Hematopoietic multipotent progenitor cell treated with erythropoietin and hydrocortisone succinate and interleukin-3 and kit ligand, for 6 days (in vitro differentiated cells): ENCODE results near the gene DNAJB1.
"Not testable (repeated sequence)": the region's sequence is repeated elsewhere in the genome, so short reads cannot be mapped to it uniquely, and the experiment has no call there.

Source experiments
- DNase-seq: peaks from one replicate; pipeline ENCODE4 v3.0.0-alpha.2; 2015

DNAJB1 gene

DNA sequence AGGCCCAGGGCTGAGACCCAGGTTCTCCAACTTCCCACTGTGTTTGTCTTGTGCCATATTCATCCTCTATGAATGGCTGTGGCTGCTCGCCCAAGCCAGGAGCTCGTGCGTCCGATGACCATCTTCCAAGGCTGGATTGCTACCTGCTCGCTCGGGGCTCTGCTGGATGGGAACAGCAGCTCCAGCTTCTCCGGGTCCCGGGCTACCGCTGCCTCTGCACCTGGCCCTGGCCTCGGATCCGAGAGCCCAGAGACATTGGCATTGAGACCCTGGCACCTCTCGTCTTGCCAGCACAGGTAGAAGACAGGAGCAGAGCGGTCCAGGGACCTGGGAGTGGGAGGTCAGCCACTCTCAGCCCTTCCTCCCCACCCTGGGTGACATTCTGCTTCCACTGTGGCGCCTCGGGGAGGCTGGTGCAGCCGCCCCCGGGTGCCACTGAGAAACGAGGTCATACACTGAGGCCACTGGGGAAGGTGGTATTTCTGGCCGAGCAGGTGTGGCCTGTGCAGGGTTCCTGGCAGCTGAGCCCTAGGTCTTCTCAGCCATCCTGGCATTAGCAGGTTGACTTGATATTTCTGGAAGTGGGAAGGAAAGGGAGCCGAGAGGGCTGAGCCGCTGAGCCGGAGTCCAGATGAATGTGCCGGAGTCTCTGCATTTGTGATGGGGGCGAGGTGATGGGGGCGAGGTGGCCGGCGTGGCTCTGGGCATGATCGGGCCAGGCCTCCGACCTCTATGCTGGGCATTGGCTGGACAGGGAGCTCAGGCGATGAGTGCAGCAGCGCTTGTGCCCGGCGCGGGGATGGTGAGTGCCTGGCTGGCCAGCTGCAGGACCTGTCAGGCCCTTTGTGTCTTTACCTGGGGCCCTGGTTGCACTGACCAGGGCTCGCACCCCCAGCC, 35.1 kb upstream of the DNAJB1 start:
- DNase-seq, result no peak

DNA sequence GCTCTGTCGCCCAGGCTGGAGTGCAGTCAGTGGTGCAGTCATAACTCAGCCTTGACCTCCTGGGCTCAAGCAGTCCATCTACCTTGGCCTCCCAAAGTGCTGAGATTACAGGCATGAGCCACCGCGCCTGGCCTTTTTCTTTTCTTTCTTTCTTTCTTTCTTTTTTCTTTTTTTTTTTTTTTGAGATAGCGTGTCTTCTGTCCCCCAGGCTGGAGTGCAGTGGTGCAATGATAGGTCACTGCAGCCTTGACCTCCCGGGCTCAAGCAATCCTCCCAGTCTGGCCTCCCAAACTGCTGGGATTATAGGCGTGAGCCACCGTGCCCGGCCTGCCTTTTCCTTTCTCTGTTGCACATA, 33.8 kb upstream of the DNAJB1 start:
- not testable (repeated sequence) for DNase-seq

DNA sequence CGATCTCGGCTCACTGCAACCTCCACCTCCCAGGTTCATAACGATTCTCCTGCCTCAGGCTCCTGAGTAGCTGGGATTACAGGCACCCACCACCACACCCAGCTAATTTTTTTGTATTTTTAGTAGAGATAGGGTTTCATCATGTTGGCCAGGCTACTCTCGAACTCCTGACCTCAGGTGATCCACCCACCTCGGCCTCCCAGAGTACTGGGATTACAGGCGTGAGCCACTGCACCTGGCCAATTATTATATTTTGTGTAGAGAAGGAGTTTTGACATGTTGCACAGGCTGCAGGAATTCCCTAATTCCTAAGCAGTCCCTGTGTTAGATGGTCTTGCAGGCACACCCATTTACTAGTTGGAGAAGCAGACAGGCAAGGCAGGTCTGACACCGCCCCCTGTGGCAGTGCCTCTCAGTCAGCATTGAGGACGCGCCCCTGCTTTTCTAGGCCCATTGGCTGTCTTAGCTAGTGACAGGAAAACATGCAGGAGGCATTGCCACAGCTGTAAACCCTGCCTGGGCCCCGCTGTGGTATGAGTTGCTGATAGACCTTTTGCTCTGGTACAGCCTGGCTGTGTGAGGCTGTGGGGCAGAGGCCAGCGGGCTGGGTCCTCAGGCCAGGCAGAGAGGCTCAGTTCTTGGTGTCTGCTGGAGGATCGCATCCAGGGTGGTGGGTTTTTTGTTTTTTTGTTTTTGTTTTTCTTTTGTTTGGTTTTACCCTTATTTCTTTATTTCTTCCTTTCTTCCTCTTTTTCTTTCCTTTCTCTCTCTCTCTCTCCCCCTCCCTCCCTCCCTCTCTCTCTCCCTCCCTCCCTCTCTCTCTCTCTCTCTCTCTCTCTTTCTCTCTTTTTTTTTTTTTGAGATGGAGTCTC, 33.2 kb upstream of the DNAJB1 start:
- DNase-seq, result peak; percentile 96

DNA sequence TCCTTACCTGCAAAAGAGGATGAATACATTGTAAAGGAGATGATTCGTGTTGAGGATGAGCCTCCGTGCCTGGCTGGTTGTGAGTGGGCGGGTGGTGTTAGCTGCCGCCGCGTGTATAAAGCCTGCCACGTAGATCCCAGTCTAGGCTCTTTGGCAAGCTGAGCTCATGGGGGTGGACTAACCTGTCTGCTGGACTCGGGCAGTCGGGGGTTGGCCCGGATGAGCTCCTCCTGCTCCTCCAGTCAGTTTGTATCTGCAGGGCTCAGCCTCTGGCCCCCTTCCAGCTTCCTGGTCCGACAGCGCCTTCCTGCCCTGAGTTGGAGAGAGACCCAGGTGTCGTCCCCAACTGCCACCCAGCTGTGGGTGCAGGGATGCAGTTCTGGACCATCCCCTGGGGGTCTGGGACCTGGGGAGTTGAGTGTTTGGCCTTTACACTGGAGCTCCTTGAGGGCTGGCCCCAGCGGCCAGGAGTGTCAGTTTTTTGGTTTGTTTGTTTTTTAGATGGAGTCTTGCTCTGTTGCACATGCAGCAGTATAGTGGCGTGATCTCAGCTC, 32.1 kb upstream of the DNAJB1 start:
- no peak for DNase-seq

DNA sequence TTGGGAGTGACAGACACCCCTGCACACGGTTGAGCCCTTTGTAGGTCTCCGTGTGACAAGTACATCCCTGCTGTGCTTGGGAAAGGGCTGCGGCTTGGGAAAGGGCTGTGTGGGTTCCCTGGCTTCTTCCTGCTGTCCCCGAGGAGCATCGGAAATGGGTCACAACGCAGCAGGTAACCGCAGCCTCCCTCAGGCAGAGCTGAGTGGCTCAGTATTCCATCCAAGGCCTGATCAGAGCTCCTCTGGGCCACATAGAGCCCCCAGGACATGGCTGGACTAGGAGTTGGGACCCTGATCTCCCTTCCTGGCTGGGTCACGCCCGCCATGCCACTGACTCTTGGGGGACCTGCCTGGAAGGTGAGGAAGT, 27.5 kb upstream of the DNAJB1 start:
- no peak for DNase-seq

DNA sequence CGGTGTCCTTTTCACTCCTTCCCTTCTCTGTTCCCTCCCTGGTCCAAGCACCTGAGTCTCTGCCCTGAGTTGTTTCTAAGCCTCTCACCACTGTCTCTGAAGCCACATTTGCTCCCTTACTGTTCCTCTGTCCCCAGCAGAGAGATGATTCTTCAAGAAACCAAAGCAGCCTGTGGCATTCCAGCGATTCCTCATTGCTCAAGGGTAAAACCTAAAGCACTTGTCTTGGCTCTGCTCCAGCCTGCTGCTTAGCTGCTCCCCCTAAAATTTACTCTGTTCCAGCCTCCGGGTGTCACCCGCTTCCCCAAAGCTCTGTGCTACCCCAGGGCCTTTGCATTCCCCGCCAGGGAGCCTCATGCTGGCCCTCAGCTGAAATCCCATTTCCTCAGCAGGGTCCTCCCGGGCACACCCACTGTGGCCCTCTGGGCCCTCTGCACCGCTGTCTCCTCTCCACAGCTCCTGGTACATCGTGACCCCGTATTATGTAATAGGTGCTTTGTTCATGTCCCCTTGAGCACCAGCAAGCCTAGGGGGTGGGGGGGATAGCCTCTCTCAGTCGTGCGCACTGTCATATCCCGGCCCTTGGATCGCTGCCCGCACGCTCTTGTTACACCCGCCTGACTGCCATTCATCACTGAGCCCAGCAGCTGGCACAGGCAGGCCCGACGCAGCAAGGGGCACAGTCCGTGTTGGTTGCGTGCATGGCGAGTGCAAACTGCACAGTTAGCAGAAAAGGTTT, 26.9 kb upstream of the DNAJB1 start:
- DNase-seq, result no peak

DNA sequence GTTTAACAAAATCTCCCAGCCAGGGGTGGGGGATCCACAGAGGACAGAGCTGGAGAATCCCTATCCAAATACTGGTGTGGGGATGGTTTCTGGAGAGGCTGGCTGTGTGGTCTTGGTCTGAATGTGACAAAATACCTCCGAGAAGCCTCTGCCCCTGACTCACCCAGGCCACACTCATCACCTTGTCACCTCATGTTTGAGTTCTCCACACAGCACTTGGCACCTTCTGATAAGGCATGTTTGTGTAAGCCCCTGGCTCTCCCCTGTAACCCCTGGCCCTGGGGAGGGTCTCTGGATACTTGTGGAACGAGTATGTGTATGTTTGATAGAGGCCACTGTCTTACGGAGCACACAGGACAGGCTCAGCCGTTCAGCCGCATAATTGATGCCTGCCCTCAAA, 25.9 kb upstream of the DNAJB1 start:
- no peak for DNase-seq

DNA sequence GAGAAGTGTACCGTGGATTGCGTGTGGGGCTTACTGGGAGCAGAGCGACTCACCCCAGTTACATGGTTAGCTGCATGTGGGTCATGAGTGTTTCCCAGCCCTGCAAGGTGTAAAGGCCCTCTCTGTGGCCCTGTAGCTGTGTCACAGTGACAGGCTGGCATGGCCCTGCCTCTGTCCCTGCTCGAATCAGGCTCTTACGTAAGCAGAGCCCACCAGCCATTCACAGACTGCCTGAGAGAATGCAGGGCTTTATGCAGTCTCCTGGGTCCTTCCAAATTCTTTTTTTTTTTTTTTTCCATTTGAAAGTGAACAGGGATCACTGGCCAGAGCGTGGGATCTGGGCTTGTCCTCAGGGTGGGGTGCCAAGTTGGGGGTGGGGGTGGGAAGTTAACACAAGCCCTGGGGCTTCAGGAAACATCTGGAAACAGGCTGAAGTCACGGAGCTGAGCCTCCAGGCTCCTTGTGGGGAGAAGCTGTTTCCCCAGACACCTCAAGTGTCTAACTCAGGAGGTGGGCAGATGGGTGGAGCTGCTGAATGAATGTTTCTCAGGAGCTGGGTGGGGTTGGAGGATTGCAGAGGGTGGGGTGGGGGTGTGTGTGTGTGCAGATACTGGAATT, 24.6 kb upstream of the DNAJB1 start:
- DNase-seq, result peak; percentile 61

DNA sequence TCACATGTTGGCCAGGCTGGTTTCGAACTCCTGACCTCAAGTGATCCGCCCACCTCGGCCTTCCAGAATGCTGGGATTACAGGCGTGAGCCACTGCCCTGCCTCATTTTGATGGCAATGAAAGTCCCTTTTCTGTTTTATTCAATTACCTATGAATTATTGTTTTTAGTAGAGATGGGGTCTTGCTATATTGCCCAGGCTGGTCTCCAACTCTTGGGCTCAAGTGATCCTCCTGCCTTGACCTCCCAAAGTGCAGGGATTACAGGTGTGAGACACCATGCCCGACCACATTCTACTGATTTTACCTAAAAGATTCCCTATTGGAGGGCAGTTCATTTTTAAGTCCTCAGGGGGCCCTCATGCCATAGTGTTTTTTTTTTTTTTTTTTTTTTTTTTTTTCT, 23.8 kb upstream of the DNAJB1 start:
- DNase-seq, result not testable (repeated sequence)

DNA sequence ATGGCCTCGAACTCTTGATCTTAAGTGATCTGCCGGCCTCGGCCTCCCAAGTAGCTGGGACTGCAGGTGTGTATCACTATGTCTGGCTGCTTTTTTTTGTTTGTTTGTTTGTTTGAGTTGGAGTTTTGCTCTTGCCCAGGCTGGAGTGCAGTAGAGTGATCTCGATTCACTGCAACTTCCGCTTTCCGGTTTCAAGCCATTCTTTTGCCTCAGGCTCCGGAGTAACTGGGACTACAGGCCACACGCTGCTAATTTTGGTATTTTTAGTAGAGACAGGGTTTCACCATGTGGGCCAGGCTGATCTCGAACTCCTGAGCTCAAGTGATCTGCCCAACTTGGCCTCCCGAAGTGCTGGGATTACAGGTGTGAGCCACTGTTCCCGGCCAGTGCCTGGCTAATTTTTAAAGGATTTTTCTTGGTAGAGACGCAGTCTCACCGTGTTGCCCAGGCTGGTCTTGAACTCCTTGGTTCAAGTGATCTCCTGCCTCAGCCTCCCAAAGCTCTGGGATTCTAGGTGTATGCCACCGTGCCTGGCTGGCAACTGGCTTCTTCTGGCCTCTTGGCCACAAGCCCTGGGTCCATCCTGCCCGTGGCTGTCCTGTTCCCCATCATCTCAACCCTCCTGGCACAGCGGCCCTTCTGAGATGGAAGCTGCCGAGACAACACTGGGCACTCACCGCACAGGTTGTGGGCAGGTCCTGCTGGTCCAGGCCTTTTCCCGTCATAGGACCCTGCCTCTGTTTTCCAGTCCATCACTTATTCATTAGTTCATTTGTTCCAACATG, 22.7 kb upstream of the DNAJB1 start:
- no peak for DNase-seq

DNA sequence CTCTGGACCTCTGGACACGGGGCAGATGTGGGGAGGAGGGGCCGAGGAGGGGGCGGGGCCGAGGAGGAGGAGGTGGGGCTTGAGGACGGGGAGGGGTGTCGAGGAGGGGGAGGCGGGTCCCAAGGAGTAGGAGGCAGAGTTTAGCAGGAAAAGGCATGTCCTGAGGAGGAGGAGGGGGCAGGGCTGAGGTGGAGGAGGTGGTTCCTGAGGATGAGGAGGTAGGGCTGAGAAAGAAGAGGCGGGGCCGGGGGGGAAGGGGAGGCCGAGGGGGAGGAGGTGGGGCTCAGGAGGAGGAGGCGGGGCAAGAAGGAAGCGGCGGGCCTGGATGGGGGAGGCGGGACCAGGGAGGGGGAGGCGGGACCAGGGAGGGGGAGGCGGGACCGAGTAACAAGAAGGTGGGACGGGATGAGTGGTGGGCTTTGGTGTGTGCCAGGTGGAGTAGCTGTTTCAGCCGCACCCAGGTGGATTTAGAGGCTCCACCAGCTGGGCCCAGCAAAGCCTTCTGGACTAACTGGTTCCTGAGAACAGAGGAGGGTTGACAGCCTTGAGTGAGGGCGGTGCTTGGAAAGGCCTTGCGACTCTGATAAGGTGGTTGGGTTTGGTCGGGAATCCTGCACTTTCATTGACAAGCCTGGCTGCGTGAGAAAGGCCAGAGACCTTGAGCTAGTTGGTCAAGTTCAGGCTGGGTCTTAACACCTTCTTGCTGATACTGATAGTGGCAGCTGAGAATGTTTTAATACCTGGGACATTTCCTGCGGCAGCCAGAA, 18.9 kb upstream of the DNAJB1 start:
- peak; percentile 96 for DNase-seq

DNA sequence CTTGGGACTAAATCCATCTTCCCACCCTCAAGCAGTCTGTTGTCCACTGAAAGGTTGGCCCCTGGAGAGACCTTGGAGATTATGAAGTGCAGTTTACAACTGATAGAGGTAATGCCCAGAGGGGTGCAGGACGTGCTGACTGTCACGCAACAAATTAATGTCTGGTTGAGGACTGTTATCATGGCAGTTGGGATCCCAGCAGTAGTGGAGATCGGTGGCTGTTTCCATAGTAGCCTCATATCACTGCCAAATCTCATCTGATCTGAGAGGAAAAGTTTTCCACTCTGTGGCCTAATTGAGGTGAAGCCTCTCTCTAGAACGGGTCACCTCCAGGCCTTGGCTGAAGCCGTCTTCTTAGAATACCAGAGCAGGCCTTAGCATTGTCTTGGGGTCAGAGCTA, 15.3 kb upstream of the DNAJB1 start:
- no peak for DNase-seq

DNA sequence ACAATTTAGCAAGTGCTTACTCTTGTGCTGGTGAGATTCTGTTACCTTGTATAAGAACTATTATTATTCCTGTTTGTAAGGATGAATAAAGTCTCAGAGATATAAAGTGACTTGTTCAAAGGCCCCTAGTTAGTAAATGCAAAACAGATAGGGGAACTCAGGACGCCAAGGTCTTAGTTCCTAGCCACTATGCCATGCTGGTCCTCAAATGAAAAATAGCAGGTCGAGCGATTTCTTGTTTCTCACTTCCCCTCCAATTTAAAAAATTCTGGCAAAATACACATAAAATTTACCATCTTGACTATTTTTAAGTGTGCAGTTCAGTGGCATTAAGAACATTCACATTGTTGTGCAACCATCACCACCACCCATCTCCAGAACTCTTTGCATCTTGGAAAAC, 12.3 kb upstream of the DNAJB1 start:
- no peak for DNase-seq

DNA sequence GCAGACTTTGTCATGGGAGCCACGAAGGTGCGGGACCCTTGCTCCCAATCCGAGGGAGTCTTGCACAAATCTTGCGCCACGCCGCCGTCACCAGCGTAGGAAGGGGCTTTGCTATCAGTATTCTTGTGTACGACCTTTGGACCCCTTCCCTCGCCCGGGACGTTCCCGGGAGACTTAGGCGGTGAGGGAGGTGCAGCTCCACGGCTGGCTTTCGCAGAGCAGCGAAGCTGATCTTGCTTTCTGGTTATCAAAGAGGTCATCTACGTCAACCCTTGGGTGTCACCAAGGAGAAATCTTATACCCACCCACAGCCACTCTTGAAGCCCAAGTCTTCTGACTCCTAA, 11.8 kb upstream of the DNAJB1 start:
- peak; percentile 60 for DNase-seq

DNA sequence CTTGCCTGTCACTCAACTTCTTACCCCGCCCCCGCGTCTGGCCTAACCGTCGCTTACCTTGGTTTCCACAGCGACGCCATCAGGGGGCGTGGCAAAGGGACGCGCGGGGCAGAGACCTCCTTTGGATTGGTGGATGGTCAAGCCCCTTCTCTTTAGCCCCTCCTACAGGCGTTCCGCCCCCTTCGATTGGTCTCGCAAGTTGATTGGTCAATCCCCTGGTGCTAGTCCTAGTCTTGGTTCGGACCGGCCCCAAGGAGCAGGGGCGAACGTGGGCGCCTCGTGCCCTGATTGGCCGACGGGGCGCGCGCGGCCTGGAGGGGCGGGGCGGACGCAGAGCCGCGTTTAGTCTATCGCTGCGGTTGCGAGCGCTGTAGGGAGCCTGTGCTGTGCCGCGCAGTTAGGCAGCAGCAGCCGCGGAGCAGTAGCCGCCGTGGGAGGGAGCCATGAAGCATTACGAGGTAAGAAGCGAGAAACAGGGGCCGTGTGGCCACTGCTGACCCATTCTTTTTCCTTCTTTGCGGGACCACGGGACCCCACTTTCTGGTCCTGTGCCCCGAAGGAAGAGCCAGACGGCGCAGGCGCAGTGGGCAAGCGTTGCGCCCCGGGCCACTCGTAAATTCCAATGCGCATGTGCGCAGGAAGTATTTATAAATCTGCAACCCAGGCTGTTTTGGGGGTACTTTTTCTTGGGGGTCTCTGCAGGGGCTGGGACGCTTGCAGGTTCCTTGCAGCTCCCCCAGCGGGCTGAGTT, 11.2 kb upstream of the DNAJB1 start, which contains the start of gene TECR:
Gene TECR (plus strand): TSS at position 341 of the 751 bp plus-strand sequence. CDS start 103 bp downstream, at position 444.
- peak; percentile 100 for DNase-seq

DNA sequence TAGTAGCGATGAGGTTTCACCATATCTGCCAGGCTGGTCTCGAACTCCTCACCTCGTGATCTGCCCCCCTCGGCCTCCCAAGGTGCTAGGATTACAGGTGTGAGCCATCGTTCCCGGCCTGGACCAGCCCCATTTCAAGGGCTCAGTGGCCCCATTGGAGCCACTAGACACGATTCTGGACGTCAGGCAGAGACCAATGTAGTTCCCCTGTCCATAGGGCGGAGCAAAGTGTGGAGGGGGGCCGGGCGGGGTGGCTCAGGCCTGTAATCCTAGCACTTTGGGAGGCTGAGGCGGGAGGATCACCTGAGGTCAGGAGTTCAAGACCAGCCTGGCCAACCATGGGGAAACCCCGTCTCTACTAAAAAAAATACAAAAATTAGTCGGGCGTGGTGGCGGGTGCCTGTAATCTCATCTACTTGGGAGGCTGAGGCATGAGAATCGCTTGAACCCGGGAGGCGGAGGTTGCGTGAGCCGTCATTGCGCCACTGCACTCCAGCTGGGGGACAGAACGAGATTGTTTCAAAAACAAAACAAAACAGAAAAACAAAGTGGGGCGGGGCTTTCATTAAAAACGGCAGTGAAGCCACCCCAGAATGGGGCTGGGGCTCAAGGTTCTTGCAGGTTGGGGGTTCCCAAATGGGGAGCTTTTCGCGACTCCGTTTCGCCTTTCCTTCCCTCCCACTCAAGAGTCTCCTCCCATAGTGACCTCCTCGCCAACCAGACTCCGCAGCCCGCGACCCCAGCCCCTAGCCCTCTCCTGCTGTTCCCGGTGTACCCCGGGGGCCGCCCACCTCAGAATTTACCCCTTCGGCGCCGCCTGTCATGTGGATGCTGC, 10.4 kb upstream of the DNAJB1 start:
- DNase-seq, result no peak

DNA sequence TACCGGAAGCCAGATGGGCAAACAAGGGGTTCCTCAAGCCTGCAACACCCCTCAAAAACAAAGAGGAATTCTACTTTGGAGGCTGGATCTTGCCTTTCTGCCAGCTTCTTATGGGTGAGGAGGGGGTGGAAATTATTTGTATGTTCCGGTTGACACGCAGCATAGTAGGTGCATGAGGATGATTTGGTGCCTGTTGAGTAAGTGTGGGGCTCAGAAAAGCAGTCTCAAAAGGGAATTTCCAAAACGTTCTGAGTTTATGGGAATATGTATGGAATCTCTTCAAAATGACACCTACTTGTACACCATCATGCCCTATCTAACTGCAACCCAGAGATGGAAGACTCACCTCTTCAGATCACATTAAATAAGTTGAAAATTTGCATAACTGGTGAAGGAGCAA, 8.2 kb upstream of the DNAJB1 start:
- no peak for DNase-seq

DNA sequence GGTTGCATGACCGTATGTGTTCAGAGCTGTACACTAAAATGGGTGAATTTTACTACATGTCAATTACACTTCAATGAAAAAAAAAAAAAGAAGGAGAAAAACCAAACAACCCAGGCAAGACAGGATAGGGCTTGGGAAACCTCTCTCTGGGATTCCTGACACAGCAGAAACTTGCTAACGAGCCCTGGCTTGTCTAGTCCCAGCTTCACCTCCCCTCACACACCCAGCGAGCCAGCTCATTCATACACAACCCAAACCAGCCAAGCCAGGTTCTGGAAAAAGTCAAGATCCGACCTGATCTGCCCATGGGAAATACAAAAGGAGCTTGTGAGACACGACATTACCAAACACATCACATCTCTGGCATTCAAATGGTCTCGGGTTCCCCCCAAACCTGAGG, 7.5 kb upstream of the DNAJB1 start:
- no peak for DNase-seq

DNA sequence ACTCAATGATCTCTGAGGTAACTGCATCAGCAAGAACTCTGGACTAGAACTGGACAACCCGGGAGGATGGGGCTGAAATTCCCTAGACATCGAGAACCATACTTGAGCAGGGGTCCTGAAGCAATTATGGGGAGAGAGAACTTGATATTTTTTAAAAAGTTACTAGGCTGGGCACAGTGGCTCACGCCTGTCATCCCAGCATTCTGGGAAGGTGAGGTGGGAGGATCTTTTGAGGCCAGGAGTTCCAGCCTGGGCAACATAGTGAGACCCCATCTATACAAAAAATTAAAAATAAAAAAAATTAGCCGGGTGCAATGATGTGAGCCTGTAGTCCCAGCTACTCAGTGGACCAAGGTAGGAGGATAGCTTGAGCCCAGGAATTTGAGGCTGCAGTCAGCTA, 2.3 kb upstream of the DNAJB1 start:
- no peak for DNase-seq
